ENCODE data around the gene CIBAR2. TPM values are rescaled to one million over a fixed set of nuclear protein-coding genes. Genes with fewer than 3 reads are reported as not detected.

CIBAR2 gene
- total and polyA plus RNA-seq, 9 donors, result 0.18 to 13.0 (median 1.4) TPM; not detected in 3

DNA sequence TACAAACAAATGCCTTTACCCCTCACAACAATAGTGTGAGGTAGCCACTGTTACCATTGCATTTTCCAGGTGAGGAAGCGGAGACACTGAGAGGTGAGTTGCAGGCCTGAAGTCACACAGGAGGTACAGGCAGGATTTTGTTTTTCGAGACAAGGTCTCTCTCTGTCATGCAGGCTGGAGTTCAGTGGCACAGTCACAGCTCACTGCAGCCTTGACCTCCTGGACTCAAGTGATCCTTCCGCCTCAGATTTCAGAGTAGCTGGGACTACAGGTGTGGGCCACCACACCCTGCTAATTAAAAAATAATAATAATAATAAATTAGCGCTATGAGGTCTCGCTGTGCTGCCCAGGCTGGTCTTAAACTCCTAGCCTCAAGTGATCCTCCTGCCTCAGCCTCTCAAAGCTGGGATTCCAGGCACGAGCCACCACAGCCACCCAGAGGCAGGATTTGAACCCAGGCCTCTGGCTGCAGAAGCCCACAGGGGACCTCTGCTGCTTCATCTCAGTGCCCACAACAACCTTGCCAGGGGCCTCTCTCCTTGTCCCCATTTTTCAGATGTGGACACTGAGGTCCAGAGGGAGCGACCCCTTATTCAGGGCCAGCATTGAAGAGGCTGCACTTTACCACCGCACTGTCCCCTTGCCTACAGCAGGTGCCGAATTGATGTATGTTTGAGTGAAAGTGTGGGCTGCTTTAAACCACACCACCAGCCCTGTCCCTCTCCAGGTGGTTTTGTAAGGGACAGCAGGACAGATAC, 16.0 kb upstream of the CIBAR2 start:
- H3K27me3 ChIP-seq, result no peaks in the 10 kb centered on the region
- H3K36me3 ChIP-seq, result no peaks in the 10 kb centered on the region
- H3K4me1 ChIP-seq (ENCODE audit: insufficient read depth), result peaks cover 13% of the 10 kb centered on the region
- no peak for DNase-seq
- no peak overlapping the region for H3K27ac ChIP-seq
- H3K4me3 ChIP-seq, result no peak overlapping the region
- TF ChIP-seq, protein P1, sequence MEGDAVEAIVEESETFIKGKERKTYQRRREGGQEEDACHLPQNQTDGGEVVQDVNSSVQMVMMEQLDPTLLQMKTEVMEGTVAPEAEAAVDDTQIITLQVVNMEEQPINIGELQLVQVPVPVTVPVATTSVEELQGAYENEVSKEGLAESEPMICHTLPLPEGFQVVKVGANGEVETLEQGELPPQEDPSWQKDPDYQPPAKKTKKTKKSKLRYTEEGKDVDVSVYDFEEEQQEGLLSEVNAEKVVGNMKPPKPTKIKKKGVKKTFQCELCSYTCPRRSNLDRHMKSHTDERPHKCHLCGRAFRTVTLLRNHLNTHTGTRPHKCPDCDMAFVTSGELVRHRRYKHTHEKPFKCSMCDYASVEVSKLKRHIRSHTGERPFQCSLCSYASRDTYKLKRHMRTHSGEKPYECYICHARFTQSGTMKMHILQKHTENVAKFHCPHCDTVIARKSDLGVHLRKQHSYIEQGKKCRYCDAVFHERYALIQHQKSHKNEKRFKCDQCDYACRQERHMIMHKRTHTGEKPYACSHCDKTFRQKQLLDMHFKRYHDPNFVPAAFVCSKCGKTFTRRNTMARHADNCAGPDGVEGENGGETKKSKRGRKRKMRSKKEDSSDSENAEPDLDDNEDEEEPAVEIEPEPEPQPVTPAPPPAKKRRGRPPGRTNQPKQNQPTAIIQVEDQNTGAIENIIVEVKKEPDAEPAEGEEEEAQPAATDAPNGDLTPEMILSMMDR (IDR thresholded peaks at IDR 0.05), result no peak
- no peak for TF ChIP-seq POLR2A (IDR thresholded peaks at IDR 0.05)
- TF ChIP-seq EP300 (IDR thresholded peaks at IDR 0.05), result no peak
- intact Hi-C loops (cut with DNase I), result loop anchor here in 2 of 4 donors (5.0 to 10.0 kb wide), 2 partner anchors 44 to 47 kb away; no protein-coding TSS in a partner anchor
- WGBS, 3 donors, result 79 to 94% (median 91%) methylated on average over 9 of the region's 9 CpGs
- no peaks in the 10 kb centered on the region for H3K9me3 ChIP-seq

DNA sequence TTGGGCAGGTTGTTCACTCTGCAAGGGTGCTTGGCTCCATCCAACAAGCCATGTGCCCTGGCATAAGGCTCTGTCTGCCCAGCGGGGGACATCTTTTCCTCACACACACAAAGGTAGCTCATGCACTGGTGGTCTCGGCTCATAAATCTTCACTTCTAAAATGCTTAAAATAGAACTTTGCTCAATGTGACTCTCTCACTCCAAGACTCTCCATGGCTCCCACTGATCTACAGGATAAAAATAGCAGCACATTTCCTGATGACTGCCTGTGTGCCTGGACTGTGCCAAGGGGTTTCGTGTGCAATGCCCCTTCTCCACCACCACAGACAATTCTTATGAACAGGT, 15.1 kb upstream of the CIBAR2 start:
- DNase-seq, result no peak
- TF ChIP-seq, protein P1 (IDR thresholded peaks at IDR 0.05), result no peak
- no peak for TF ChIP-seq EP300 (IDR thresholded peaks at IDR 0.05)
- no peak for TF ChIP-seq POLR2A (IDR thresholded peaks at IDR 0.05)
- peaks cover 13% of the 10 kb centered on the region for H3K4me1 ChIP-seq (ENCODE audit: insufficient read depth)
- 70 to 81% (median 75%) methylated on average over 3 of the region's 3 CpGs for WGBS, 3 donors
- H3K36me3 ChIP-seq, result no peaks in the 10 kb centered on the region
- no peaks in the 10 kb centered on the region for H3K27me3 ChIP-seq
- intact Hi-C loops (cut with DNase I), result loop anchor here in 2 of 4 donors (5.0 to 10.0 kb wide), 2 partner anchors 45 to 47 kb away; no protein-coding TSS in a partner anchor
- no peak overlapping the region for H3K27ac ChIP-seq
- H3K9me3 ChIP-seq, result no peaks in the 10 kb centered on the region
- H3K4me3 ChIP-seq, result no peak overlapping the region

DNA sequence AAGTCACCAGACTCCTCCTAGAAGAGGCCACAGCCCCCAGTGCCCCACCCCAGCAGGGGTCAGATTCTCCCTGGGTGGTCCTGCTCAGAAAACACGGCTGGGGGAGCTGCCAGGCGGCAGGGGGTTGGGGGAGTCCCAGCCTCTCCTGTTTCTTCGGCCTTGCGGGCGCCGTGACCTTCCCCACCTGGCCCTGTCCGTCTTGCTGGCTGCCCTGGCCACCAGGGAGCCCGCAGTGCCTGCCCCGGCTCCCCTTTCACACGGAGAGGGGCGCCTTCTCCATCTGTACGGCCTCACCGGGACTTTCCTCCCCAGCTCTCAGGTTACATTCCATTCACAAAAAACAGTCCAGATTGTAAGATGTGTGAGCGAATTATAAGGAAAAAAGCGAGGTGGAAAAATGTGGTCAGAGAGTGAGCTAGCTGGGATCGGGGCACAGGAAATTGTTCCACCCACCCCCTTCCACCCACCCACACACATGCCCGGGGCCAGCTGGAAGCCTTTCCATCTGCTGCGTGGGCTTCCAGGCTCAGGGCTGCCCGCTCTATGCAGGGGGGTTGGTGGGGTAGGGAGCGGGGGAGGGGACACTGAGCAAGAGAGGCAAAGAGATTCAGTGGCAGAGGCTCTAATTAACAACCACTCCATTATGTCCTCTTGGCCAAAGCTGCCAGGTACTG, 14.6 kb upstream of the CIBAR2 start:
- H3K27ac ChIP-seq, result no peak overlapping the region
- DNase-seq, result peak; percentile 54 to 77 (median 67)
- no peaks in the 10 kb centered on the region for H3K9me3 ChIP-seq
- H3K4me3 ChIP-seq, result no peak overlapping the region
- 3 to 5% (median 4%) methylated on average over 20 of the region's 20 CpGs for WGBS, 3 donors
- TF ChIP-seq EP300 (IDR thresholded peaks at IDR 0.05), result no peak
- TF ChIP-seq POLR2A (IDR thresholded peaks at IDR 0.05), result no peak
- no peaks in the 10 kb centered on the region for H3K36me3 ChIP-seq
- H3K4me1 ChIP-seq (ENCODE audit: insufficient read depth), result peaks cover 13% of the 10 kb centered on the region
- H3K27me3 ChIP-seq, result no peaks in the 10 kb centered on the region
- intact Hi-C loops (cut with DNase I), result loop anchor here in 2 of 4 donors (5.0 to 10.0 kb wide), 2 partner anchors 45 to 48 kb away; no protein-coding TSS in a partner anchor

DNA sequence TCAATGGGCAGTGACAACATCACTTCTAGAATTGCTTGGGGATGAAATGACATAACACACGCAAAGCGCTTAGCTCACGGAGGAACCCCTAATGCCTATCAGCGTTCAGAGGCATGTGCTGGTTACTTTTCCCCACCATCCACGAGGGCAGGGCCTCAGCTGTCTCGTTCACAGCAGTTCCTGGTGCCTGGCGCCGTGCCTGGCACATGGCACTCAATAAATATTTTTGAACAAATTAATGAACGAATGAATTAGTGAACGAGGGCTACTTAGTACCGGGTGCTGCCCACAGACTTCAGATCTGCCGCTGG, 14.1 kb upstream of the CIBAR2 start:
- peaks cover 13% of the 10 kb centered on the region for H3K4me1 ChIP-seq (ENCODE audit: insufficient read depth)

More for the DNA sequence above, 14.1 kb upstream of the CIBAR2 start:
- H3K27me3 ChIP-seq, result no peaks in the 10 kb centered on the region
- no peak for DNase-seq
- intact Hi-C loops (cut with DNase I), result loop anchor here in 2 of 4 donors (5.0 to 10.0 kb wide), 2 partner anchors 46 to 48 kb away; no protein-coding TSS in a partner anchor
- TF ChIP-seq, protein P1 (IDR thresholded peaks at IDR 0.05), result no peak
- no peak for TF ChIP-seq POLR2A (IDR thresholded peaks at IDR 0.05)
- TF ChIP-seq EP300 (IDR thresholded peaks at IDR 0.05), result no peak
- no peaks in the 10 kb centered on the region for H3K36me3 ChIP-seq
- 35 to 52% (median 38%) methylated on average over 12 of the region's 12 CpGs for WGBS, 3 donors
- H3K4me3 ChIP-seq, result no peak overlapping the region
- no peaks in the 10 kb centered on the region for H3K9me3 ChIP-seq
- H3K27ac ChIP-seq, result no peak overlapping the region

Data from ovary (tissue), 9 donors.